Measurements from ENCODE around the gene NAT8L. TPM values are rescaled to one million over a fixed set of nuclear protein-coding genes. Genes with fewer than 3 reads are reported as not detected.

The NAT8L gene
- total RNA-seq, 1 experiment from 2014 or later: 9.2 TPM

DNA sequence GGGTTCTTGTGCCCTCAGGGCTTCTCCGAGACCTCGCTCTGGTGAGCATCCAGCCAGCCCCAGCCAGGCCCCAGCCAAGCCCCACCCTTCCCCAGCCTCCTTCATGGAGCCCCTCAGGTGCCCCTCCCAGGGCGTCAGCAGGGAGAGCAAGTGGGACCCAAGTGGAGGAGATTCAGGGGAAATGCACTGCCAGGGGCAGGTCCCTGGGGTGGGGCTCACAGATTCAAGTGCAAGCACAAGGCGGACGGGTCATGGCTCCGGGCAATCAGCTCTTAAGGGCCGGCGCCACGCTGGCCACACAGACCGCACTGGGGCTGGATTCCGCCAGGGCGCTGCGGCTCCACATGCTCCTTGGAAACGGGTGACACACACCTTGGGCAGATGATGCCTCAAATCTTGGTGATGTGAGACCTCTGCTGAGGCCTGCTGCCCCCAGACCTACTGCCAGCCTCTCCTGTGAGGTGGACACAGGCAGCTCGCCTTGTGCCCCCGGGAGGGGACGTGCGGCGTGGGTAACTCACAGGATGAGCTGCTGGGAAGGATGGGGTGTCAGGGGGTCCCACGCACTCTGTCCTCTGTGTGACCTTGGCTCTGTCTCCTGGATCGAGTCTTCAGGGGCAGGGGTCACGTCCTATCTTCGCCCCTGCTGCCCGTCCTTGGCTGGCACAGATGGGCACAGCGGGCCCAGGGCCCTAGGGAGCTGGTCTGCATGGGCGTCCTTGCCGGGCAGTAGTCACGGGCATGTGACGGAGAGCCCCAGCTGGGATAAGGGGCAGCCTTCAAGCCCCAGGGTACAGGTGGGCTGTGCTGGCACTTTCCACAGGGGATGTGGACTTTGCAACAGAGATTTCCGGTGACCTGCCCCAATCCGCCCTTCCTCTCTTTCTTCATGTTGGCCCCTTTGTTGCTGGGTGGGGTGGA is 17.1 kb downstream of the NAT8L start:
- Histone ChIP-seq H3K27ac (ENCODE audit: low read depth, low read length) (no peak overlapping the region), H3K4me1 (ENCODE audit: control insufficient read depth in 1 of 2, insufficient read depth in 2 of 2, low read length in 2 of 2) (peaks cover 4 to 7% of the 10 kb centered on the region in 2 experiments; a peak in 3 of 4 replicates), H3K9me2 (ENCODE audit: insufficient read depth) (no peaks in the 10 kb centered on the region), H3K79me2 (ENCODE audit: insufficient read depth, low read length) (no peaks in the 10 kb centered on the region), H3K36me3 (ENCODE audit: control insufficient read depth in 1 of 2, insufficient read depth in 2 of 2, low read length in 2 of 2) (no peaks in the 10 kb centered on the region), H2AFZ (ENCODE audit: low read depth, low read length, poor library complexity, severe bottlenecking) (no peak overlapping the region), H3K9me3 (ENCODE audit: control insufficient read depth in 1 of 2, insufficient read depth in 1 of 2, low read depth in 1 of 2, low read length in 2 of 2) (no peaks in the 10 kb centered on the region), H3K9ac (ENCODE audit: low read length) (no peak overlapping the region), H3K4me2 (ENCODE audit: low read length) (no peak overlapping the region), H3K27me3 (ENCODE audit: insufficient read depth, low read length) (no peaks in the 10 kb centered on the region), H3K4me3 (replicated peaks in 1 of 2; ENCODE audit: low read depth in 1 of 2, low read length in 2 of 2) (no peak overlapping the region), H4K20me1 (ENCODE audit: insufficient read depth) (no peaks in the 10 kb centered on the region)
- RAD21 ChIA-PET (ENCODE audit: low non-redundant PET in 1 of 2, low total read pairs in 2 of 2, uncharacterized antibody in 2 of 2, unreplicated experiment in 2 of 2): no interaction called here
- CTCF ChIA-PET: no interaction called here
- TF ChIP-seq SP1 (IDR thresholded peaks at IDR 0.05; ENCODE audit: low read depth) (no peak), POLR2A (IDR thresholded peaks at IDR 0.05; ENCODE audit: borderline replicate concordance, extremely low read depth, insufficient read depth, insufficient read length) (no peak), CBX3 (IDR thresholded peaks at IDR 0.05; ENCODE audit: low read depth) (no peak), REST (IDR thresholded peaks at IDR 0.05; ENCODE audit: low read depth) (no peak), SRF (IDR thresholded peaks at IDR 0.05; ENCODE audit: low read depth) (no peak), CEBPB (IDR thresholded peaks at IDR 0.05; ENCODE audit: low read depth) (no peak), EGR1 (IDR thresholded peaks at IDR 0.05; ENCODE audit: low read depth) (no peak), EZH2 (IDR thresholded peaks at IDR 0.05) (no peak), ZBTB33 (IDR thresholded peaks at IDR 0.05; ENCODE audit: extremely low read depth, insufficient replicate concordance, low read length) (no peak), SIN3A (IDR thresholded peaks at IDR 0.05; ENCODE audit: low read depth) (no peak), YY1 (IDR thresholded peaks at IDR 0.05; ENCODE audit: extremely low read depth, insufficient replicate concordance, low read depth, low read length) (no peak), POLR2AphosphoS5 (IDR thresholded peaks at IDR 0.05; ENCODE audit: low read depth, low read length) (no peak), EZH2phosphoT487 (IDR thresholded peaks at IDR 0.05; ENCODE audit: borderline replicate concordance) (no peak), ZNF274 (IDR thresholded peaks at IDR 0.05; ENCODE audit: low read depth, low read length) (no peak), ZFX (IDR thresholded peaks at IDR 0.05) (no peak), RAD21 (IDR thresholded peaks at IDR 0.05; ENCODE audit: low read depth) (no peak), ATF3 (IDR thresholded peaks at IDR 0.05) (no peak), JUND (IDR thresholded peaks at IDR 0.05) (no peak), TCF7L2 (IDR thresholded peaks at IDR 0.05; ENCODE audit: borderline replicate concordance, extremely low read depth, insufficient read depth, insufficient read length) (no peak)
- TF ChIP-seq, protein P1, sequence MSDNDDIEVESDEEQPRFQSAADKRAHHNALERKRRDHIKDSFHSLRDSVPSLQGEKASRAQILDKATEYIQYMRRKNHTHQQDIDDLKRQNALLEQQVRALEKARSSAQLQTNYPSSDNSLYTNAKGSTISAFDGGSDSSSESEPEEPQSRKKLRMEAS (IDR thresholded peaks at IDR 0.05): no peak
- POLR2A ChIA-PET: no interaction called here
- no peak for DNase-seq (ENCODE audit: low read depth, low spot score)
- intact Hi-C loops (cut with micrococcal nuclease): no loop called here
- no peak for ATAC-seq
- no TSS peak for BruUV-seq (replicated peaks)
